GM18508 (cell line): ENCODE measurements around the gene CISD2.
"Not testable (repeated sequence)": the region's sequence is repeated elsewhere in the genome, so short reads cannot be mapped to it uniquely, and the experiment has no call there.

ENCODE experiments used
- ATAC-seq: cut with Tn5 transposase; IDR thresholded peaks from one replicate; pipeline ENCODE4 v1.9.1; 2021; ENCODE audit warnings: moderate number of reproducible peaks; ENCODE audit not compliant: insufficient read depth, unreplicated experiment

The CISD2 gene

GRCh38 chr4:102868781-102869568 lies at the start of gene CISD2:
Gene CISD2 (plus strand): TSS chr4:102868992. CDS start chr4:102869085, 93 bp downstream.
- ATAC-seq, result peak; percentile 82

GRCh38 chr4:102819100-102819499 lies 49.7 kb upstream of the CISD2 start:
- ATAC-seq, result not testable (repeated sequence)

- ATAC-seq, result no peak
Measured at GRCh38 chr4:102819588-102820365, 49.0 kb upstream of the CISD2 start.

GRCh38 chr4:102823464-102823863 lies 45.3 kb upstream of the CISD2 start:
- ATAC-seq, result no peak

- ATAC-seq, result no peak
Measured at GRCh38 chr4:102823897-102824296, 44.9 kb upstream of the CISD2 start.

- no peak for ATAC-seq
Measured at GRCh38 chr4:102824398-102824797, 44.4 kb upstream of the CISD2 start.

GRCh38 chr4:102825261-102826091 lies 43.3 kb upstream of the CISD2 start:
- ATAC-seq, result no peak

- no peak for ATAC-seq
Measured at GRCh38 chr4:102826105-102826889, 42.5 kb upstream of the CISD2 start.

- peak; percentile 6 for ATAC-seq
Measured at GRCh38 chr4:102826890-102827673, 41.7 kb upstream of the CISD2 start, which contains the start of gene UBE2D3. Gene UBE2D3 (minus strand): TSS chr4:102827551. CDS start chr4:102826508, 1,043 bp downstream.

- peak; percentile 84 for ATAC-seq
Measured at GRCh38 chr4:102827674-102828496, 40.9 kb upstream of the CISD2 start.

GRCh38 chr4:102828497-102828808 lies 40.3 kb upstream of the CISD2 start:
- no peak for ATAC-seq

GRCh38 chr4:102829803-102830202 lies 39.0 kb upstream of the CISD2 start:
- ATAC-seq, result no peak

- ATAC-seq, result no peak
Measured at GRCh38 chr4:102832105-102832504, 36.7 kb upstream of the CISD2 start.

- ATAC-seq, result no peak
Measured at GRCh38 chr4:102832667-102833066, 36.1 kb upstream of the CISD2 start.

GRCh38 chr4:102836596-102836995 lies 32.2 kb upstream of the CISD2 start:
- no peak for ATAC-seq

- ATAC-seq, result no peak
Measured at GRCh38 chr4:102842367-102842766, 26.4 kb upstream of the CISD2 start.

- no peak for ATAC-seq
Measured at GRCh38 chr4:102843273-102843672, 25.5 kb upstream of the CISD2 start.

- no peak for ATAC-seq
Measured at GRCh38 chr4:102843938-102844337, 24.9 kb upstream of the CISD2 start.
